HCEC 1CT (cell line): ENCODE measurements around the gene ERF.
"Not testable (repeated sequence)": the region's sequence is repeated elsewhere in the genome, so short reads cannot be mapped to it uniquely, and the experiment has no call there.

ENCODE experiments used
- DNase-seq: peaks from one replicate; pipeline ENCODE4 v3.0.0-alpha.2; 2017

Gene ERF

GRCh38 chr19:42273407-42274064, 18.6 kb upstream of the ERF start:
- no peak for DNase-seq

- no peak for DNase-seq
Observed at GRCh38 chr19:42272989-42273406, 18.1 kb upstream of the ERF start.

- no peak for DNase-seq
Observed at GRCh38 chr19:42272535-42272897, 17.6 kb upstream of the ERF start.

GRCh38 chr19:42271861-42272534, 17.1 kb upstream of the ERF start:
- DNase-seq, result no peak

GRCh38 chr19:42271045-42271419, 16.1 kb upstream of the ERF start:
- DNase-seq, result no peak

GRCh38 chr19:42270346-42271044, 15.6 kb upstream of the ERF start:
- peak; percentile 78 for DNase-seq

GRCh38 chr19:42269478-42270345, 14.8 kb upstream of the ERF start:
- DNase-seq, result no peak

GRCh38 chr19:42268704-42269477, 14.0 kb upstream of the ERF start, which contains the start of gene CIC:
Gene CIC (plus strand): TSS chr19:42269252. CDS start chr19:42271784, 2,532 bp downstream.
- DNase-seq, result peak; percentile 100

- DNase-seq, result peak; percentile 99
Observed at GRCh38 chr19:42268142-42268703, 13.3 kb upstream of the ERF start.

GRCh38 chr19:42267644-42268141, 12.8 kb upstream of the ERF start:
- no peak for DNase-seq

- DNase-seq, result not testable (repeated sequence)
Observed at GRCh38 chr19:42266928-42267603, 12.1 kb upstream of the ERF start.

- DNase-seq, result not testable (repeated sequence)
Observed at GRCh38 chr19:42266105-42266504, 11.2 kb upstream of the ERF start.

GRCh38 chr19:42261763-42262162, 6.8 kb upstream of the ERF start:
- DNase-seq, result no peak

- not testable (repeated sequence) for DNase-seq
Observed at GRCh38 chr19:42257842-42258241, 2.9 kb upstream of the ERF start.

- DNase-seq, result peak; percentile 67
Observed at GRCh38 chr19:42255766-42256745, 1.1 kb upstream of the ERF start.

GRCh38 chr19:42254089-42254849, 659 bp downstream of the ERF start:
- DNase-seq, result peak; percentile 50

GRCh38 chr19:42253245-42254088, 1.5 kb downstream of the ERF start:
- DNase-seq, result peak; percentile 36
